ENCODE results near the gene POLR3A. TPM values are rescaled to one million over a fixed set of nuclear protein-coding genes. Genes with fewer than 3 reads are reported as not detected.

The POLR3A gene
- polyA plus RNA-seq, 1 donor (not counting 4 experiments of a cell fraction or from before 2014, with no cell fraction given) = 15.5 TPM

DNA sequence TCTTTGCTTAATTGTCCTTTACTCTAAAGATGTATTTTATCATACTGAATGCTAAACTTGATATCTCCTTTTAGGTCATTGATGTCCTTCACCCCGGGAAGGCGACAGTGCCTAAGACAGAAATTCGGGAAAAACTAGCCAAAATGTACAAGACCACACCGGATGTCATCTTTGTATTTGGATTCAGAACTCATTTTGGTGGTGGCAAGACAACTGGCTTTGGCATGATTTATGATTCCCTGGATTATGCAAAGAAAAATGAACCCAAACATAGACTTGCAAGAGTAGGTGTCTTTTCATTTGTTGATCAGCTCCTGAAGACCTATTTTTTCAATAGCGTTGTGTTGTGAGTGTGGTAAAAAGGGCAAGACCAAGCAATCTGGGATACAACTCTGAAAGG, 6.1 kb upstream of the POLR3A start:
- Histone ChIP-seq H3K9me1 (ENCODE audit: control insufficient read depth, extremely low read depth, insufficient read depth, low read length) (peaks cover 7% of the 10 kb centered on the region), H3K4me2 (ENCODE audit: control insufficient read depth, extremely low read depth, insufficient read depth, low read depth, low read length) (peak overlapping the region; percentile 88), H3K9me3 (ENCODE audit: control insufficient read depth, low read depth, low read length) (no peaks in the 10 kb centered on the region), H2AFZ (ENCODE audit: control insufficient read depth, low read length) (no peak overlapping the region), H3K79me2 (ENCODE audit: control insufficient read depth, insufficient read depth, low read length) (peaks cover 66% of the 10 kb centered on the region), H3K27me3 (ENCODE audit: control insufficient read depth, extremely low read depth, insufficient read depth, low read length) (no peaks in the 10 kb centered on the region), H3K36me3 (ENCODE audit: control insufficient read depth in 2 of 2, extremely low read depth in 1 of 2, insufficient read depth in 2 of 2, low read length in 2 of 2) (peaks cover 29 to 53% of the 10 kb centered on the region in 2 experiments), H3K27ac (ENCODE audit: control insufficient read depth, insufficient read depth, low read length) (peak overlapping the region; percentile 91), H3K4me3 (ENCODE audit: control insufficient read depth in 2 of 3, extremely low read depth in 1 of 3, insufficient read depth in 2 of 3, low read depth in 1 of 3, low read length in 3 of 3) (peak overlapping the region; percentile 85 to 99 (median 97)), H3K9ac (ENCODE audit: control insufficient read depth, extremely low read depth, insufficient read depth, low read length) (peak overlapping the region; percentile 96), H3K4me1 (ENCODE audit: control insufficient read depth, extremely low read depth, insufficient read depth, low read length) (peaks cover 43% of the 10 kb centered on the region), H4K20me1 (ENCODE audit: control insufficient read depth, extremely low read depth, insufficient read depth, low read length) (peaks cover 49% of the 10 kb centered on the region)
- FAIRE-seq (no peak), DNase-seq (ENCODE audit: low read depth, low spot score) (no peak)
- TF ChIP-seq EZH2 (IDR thresholded peaks at IDR 0.05; ENCODE audit: low read length) = no peak
- no peak for TF ChIP-seq CTCF (optimal IDR thresholded peaks at IDR 0.05 in 1 of 3, IDR thresholded peaks at IDR 0.05 in 1 of 3, conservative IDR thresholded peaks at IDR 0.05 in 1 of 3; ENCODE audit: extremely low read depth in 1 of 3, insufficient read depth in 2 of 3, low read length in 3 of 3)
- dilution Hi-C loops (cut with MboI; ENCODE audit: extremely low pct_ligation_motif_present, low sequenced_read_pairs) = no loop called here

DNA sequence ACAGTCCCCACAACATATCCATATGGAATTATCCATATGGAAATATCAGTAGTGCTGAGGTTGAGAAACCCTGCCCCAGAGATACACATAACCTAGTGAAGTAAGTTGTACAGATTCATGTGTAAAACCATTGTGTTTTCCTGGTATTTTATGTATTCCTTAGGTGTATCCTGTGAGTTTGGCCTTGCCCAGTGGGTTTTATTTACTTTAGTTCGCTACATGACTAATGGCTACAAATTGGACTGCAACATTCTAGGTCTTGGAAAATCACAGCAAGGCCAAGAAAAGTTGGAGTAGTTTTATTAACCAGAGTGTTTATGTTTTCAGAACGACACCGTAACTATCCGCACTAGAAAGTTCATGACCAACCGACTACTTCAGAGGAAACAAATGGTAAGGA, 5.7 kb upstream of the POLR3A start:
- peak overlapping the region; percentile 85 to 99 (median 97) for H3K4me3 ChIP-seq (ENCODE audit: control insufficient read depth in 2 of 3, extremely low read depth in 1 of 3, insufficient read depth in 2 of 3, low read depth in 1 of 3, low read length in 3 of 3)
- H3K79me2 ChIP-seq (ENCODE audit: control insufficient read depth, insufficient read depth, low read length) = peaks cover 63% of the 10 kb centered on the region
- H3K36me3 ChIP-seq (ENCODE audit: control insufficient read depth in 2 of 2, extremely low read depth in 1 of 2, insufficient read depth in 2 of 2, low read length in 2 of 2) = peaks cover 28 to 49% of the 10 kb centered on the region in 2 experiments
- peaks cover 7% of the 10 kb centered on the region for H3K9me1 ChIP-seq (ENCODE audit: control insufficient read depth, extremely low read depth, insufficient read depth, low read length)
- peaks cover 45% of the 10 kb centered on the region for H4K20me1 ChIP-seq (ENCODE audit: control insufficient read depth, extremely low read depth, insufficient read depth, low read length)
- peak overlapping the region; percentile 88 for H3K4me2 ChIP-seq (ENCODE audit: control insufficient read depth, extremely low read depth, insufficient read depth, low read depth, low read length)
- peak overlapping the region; percentile 96 for H3K9ac ChIP-seq (ENCODE audit: control insufficient read depth, extremely low read depth, insufficient read depth, low read length)
- H3K27me3 ChIP-seq (ENCODE audit: control insufficient read depth, extremely low read depth, insufficient read depth, low read length) = no peaks in the 10 kb centered on the region
- peaks cover 44% of the 10 kb centered on the region for H3K4me1 ChIP-seq (ENCODE audit: control insufficient read depth, extremely low read depth, insufficient read depth, low read length)
- DNase-seq (ENCODE audit: low read depth, low spot score) = no peak
- peak overlapping the region; percentile 91 for H3K27ac ChIP-seq (ENCODE audit: control insufficient read depth, insufficient read depth, low read length)
- dilution Hi-C loops (cut with MboI; ENCODE audit: extremely low pct_ligation_motif_present, low sequenced_read_pairs) = no loop called here
- no peak for FAIRE-seq
- no peaks in the 10 kb centered on the region for H3K9me3 ChIP-seq (ENCODE audit: control insufficient read depth, low read depth, low read length)
- H2AFZ ChIP-seq (ENCODE audit: control insufficient read depth, low read length) = no peak overlapping the region
- TF ChIP-seq EZH2 (IDR thresholded peaks at IDR 0.05; ENCODE audit: low read length) (no peak), CTCF (optimal IDR thresholded peaks at IDR 0.05 in 1 of 3, IDR thresholded peaks at IDR 0.05 in 1 of 3, conservative IDR thresholded peaks at IDR 0.05 in 1 of 3; ENCODE audit: extremely low read depth in 1 of 3, insufficient read depth in 2 of 3, low read length in 3 of 3) (no peak)

Measured in keratinocyte (primary cell).